GM18951 (cell line): ENCODE results near the gene CD58.
"Not testable (repeated sequence)": the region's sequence is repeated elsewhere in the genome, so short reads cannot be mapped to it uniquely, and the experiment has no call there.

Experiments
- POLR2A ChIP-seq: IDR thresholded peaks from 4 replicates; pipeline ENCODE4 v1.6.1; 2011; ENCODE audit warnings: mild to moderate bottlenecking; ENCODE audit not compliant: insufficient read length, insufficient read depth; ENCODE audit errors: extremely low read depth
- in situ Hi-C: fragments of 300-500 bp; cut with MboI; formaldehyde crosslinking; loops from one replicate; pipeline ENCODE4 v1.12.0; 2022; ENCODE audit warnings: low sequenced_read_pairs, mixed read lengths, inconsistent platforms; ENCODE audit not compliant: unreplicated experiment

The CD58 gene

DNA sequence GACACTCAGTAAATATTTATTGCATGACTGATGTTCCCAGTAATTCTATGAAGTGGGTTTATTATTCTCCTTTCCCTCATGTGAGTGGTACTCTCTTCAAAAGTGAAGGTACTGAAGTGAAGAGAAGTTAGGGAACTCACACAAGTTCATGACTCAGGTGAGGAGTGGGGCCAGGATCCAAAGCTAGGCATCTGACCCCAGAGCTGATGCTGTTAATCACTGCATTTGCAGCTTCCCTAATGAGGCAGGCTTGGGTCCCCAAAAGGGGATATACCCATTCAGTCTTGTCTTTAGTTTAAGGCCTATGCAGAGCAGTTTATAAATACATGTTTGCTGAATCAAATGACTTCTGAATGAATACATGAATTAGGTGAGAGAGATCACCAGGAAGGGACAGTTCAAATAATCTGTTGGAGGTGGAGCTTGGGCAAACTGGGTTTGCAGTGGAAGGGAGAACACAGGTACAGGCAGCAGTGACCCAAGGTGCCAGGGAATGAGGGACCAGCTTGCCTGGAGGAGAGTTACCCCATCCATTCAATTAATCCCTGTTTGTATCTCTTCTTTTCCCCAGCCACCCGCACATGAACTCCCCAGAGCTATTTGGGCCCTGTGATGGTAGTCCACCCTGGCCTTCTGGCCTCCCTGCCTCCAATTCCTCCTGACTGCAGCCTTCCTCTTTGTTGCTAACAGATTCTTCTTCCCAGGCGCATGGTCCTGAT, 2.0 kb downstream of the CD58 start:
- TF ChIP-seq POLR2A, result peak; percentile 28
- in situ Hi-C loops, result no loop called here

GRCh38 chr1:116567790-116568661, 2.8 kb downstream of the CD58 start:
- no peak for TF ChIP-seq POLR2A
- in situ Hi-C loops, result no loop called here

- TF ChIP-seq POLR2A, result no peak
- in situ Hi-C loops, result no loop called here
Measured at GRCh38 chr1:116565222-116565621, 5.6 kb downstream of the CD58 start.

GRCh38 chr1:116564426-116564825, 6.4 kb downstream of the CD58 start:
- no peak for TF ChIP-seq POLR2A
- in situ Hi-C loops, result no loop called here

- in situ Hi-C loops, result not testable (repeated sequence)
Measured at GRCh38 chr1:116562465-116562864, 8.4 kb downstream of the CD58 start.

DNA sequence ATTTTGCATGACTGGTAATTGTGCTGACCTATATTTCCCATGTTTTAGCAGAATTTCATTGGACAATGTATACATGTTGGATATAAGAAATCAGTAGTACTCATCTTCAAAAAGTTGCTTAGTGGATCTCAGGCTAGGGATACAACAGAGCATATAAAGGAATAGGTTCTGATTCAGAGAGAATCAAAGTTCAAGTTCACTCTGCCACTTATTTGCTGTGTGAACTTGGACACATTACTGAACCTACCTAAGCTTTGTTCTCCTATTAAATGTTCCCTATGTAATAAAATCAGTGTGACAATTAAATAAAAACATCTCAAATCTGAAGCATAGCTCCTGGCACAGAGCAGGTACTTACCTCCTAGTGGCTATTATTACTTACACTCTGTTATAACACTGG, 9.3 kb downstream of the CD58 start:
- in situ Hi-C loops, result no loop called here
- TF ChIP-seq POLR2A, result no peak

DNA sequence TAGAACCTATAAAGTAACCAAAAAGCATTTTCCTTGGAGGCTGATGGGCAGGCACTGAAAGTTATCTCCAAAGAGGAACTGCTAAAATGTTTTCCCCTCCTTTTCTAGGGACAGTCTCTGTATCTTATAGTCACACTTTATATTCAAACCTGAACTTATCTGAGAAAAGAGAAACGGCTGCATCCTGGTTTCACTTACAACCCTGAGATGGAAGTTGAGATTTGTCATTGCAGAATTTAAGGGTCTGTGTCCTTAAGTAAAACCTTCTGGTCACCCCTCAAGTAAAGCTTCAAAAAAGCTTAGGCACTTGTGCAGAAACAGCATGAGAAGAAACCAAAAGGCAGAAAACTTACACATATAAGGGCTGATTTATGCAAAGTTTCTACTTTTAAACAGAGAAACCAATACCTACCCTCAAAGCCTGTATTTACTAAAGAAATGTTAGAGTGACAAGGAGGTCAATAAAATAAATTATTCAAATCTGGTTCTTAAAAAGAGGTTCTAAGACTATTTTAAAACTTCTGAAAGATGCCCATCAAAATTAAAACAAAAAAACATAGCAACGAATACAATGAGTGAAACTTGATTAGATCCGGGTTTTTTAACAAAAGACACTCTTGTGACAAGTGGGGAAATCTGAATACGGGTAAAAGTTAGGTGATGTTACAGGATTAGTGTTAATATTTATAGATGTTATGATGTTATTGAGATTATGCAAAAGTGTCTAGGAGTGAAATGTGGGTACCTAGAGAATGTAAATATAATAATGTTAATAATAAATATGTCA, 9.9 kb downstream of the CD58 start:
- no peak for TF ChIP-seq POLR2A
- in situ Hi-C loops, result no loop called here

DNA sequence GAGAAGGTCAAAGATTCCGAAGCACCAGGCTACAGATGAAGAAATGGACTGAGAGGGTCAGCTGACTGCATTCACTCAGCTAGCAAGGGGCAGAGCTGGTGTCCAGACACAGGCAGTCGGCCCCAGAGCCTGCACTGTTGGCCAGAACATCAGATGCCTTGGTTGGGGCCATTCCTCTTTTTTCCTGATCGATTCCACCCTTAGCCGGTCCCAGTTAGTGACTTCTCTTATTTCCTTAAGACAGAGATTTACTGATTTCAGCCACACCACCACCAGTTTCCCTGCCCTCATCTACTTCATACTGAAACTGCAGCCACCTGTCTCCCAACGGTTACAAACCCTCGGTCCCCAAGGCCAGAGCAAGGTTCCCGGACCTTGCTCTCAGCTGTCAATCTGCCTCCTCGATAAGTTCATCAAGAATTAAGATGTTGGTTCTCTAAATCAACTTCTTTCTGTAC, 11.5 kb downstream of the CD58 start:
- peak; percentile 37 for TF ChIP-seq POLR2A
- in situ Hi-C loops, result no loop called here

- in situ Hi-C loops, result no loop called here
- no peak for TF ChIP-seq POLR2A
Measured at GRCh38 chr1:116558571-116558970, 12.3 kb downstream of the CD58 start.

DNA sequence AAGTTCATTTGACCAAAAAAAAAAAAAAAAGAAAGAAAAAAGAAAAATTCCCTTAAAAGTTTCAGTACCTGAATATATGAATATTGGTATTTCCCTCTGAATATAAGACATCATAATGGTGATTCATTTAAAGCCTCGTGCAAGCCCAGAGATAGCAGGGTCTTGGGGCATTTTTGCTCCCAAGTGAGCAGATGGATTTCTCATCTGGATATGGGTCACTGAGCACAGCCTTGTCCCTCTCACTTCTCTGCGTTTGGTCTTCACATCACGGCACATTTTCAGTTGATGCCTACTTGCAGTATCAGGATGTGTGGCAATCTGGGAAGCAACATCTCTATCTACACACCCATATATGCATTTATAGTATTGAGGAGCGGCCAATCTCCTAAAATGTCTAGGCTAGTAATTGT, 12.7 kb downstream of the CD58 start:
- in situ Hi-C loops, result no loop called here
- no peak for TF ChIP-seq POLR2A

- in situ Hi-C loops, result no loop called here
- no peak for TF ChIP-seq POLR2A
Measured at GRCh38 chr1:116557323-116557878, 13.4 kb downstream of the CD58 start.

GRCh38 chr1:116556289-116557006, 14.4 kb downstream of the CD58 start:
- TF ChIP-seq POLR2A, result peak; percentile 48
- in situ Hi-C loops, result no loop called here
